SK-N-SH treated with all-trans-retinoic acid at 6 μM for 48 hours (cell line): Measurements from ENCODE around the gene HMX1.

Source experiments
- ATAC-seq: fragments of 200-7000 bp; cut with Tn5 transposase; 3 replicates; pipeline ENCODE4 v1.9.1; 2020; ENCODE audit warnings: mild to moderate bottlenecking, moderate library complexity
- ARNTL ChIP-seq: fragments of 450-650 bp; formaldehyde crosslinking; IDR thresholded peaks from 2 replicates; pipeline ENCODE4 v1.5.0; 2020; ENCODE audit warnings: low read depth, mild to moderate bottlenecking, moderate library complexity, borderline replicate concordance
- BACH2 ChIP-seq: fragments of 250-450 bp; sonication (Bioruptor Pico); IDR thresholded peaks from 2 replicates; pipeline ENCODE4 v1.9.0; 2021; ENCODE audit warnings: mild to moderate bottlenecking, borderline replicate concordance
- CREB5 ChIP-seq: fragments of 250-450 bp; sonication (Bioruptor Pico); IDR thresholded peaks from 2 replicates; pipeline ENCODE4 v1.5.1; 2020; ENCODE audit warnings: low read depth, mild to moderate bottlenecking, moderate library complexity
- CSDC2 ChIP-seq: fragments of 250-450 bp; sonication (Bioruptor Pico); IDR thresholded peaks from 2 replicates; pipeline ENCODE4 v1.5.0; 2020; ENCODE audit warnings: mild to moderate bottlenecking, moderate library complexity
- CSRNP3 ChIP-seq: fragments of 250-450 bp; sonication (Bioruptor Pico); IDR thresholded peaks from 2 replicates; pipeline ENCODE4 v1.5.1; 2021; ENCODE audit warnings: mild to moderate bottlenecking, moderate library complexity
- ESRRG ChIP-seq: fragments of 250-450 bp; sonication (Bioruptor Pico); IDR thresholded peaks from 2 replicates; pipeline ENCODE4 v1.6.1; 2021; ENCODE audit warnings: mild to moderate bottlenecking
- GLIS3 ChIP-seq: fragments of 250-450 bp; sonication (Bioruptor Pico); IDR thresholded peaks from 2 replicates; pipeline ENCODE4 v1.5.0; 2020; ENCODE audit warnings: mild to moderate bottlenecking, moderate library complexity
- OSR1 ChIP-seq: fragments of 250-450 bp; sonication (Bioruptor Pico); IDR thresholded peaks from 2 replicates; pipeline ENCODE4 v1.8.0; 2022; ENCODE audit warnings: moderate library complexity, mild to moderate bottlenecking, inconsistent platforms
- POU6F1 ChIP-seq: fragments of 250-450 bp; sonication (Bioruptor Pico); IDR thresholded peaks from 2 replicates; pipeline ENCODE4 v1.8.0; 2021; ENCODE audit warnings: low read depth, mild to moderate bottlenecking, moderate library complexity, borderline replicate concordance
- PPARA ChIP-seq: fragments of 250-450 bp; sonication (Bioruptor Pico); IDR thresholded peaks from 2 replicates; pipeline ENCODE4 v1.5.0; 2020; ENCODE audit warnings: mild to moderate bottlenecking, borderline replicate concordance
- RARB ChIP-seq: fragments of 250-450 bp; sonication (Bioruptor Pico); IDR thresholded peaks from 2 replicates; pipeline ENCODE4 v1.8.0; 2021; ENCODE audit warnings: mild to moderate bottlenecking, moderate library complexity
- SNAI2 ChIP-seq: fragments of 250-450 bp; sonication (Bioruptor Pico); IDR thresholded peaks from 2 replicates; pipeline ENCODE4 v1.5.0; 2020; ENCODE audit warnings: mild to moderate bottlenecking, moderate library complexity
- TCF4 ChIP-seq: fragments of 250-450 bp; sonication (Bioruptor Pico); IDR thresholded peaks from 2 replicates; pipeline ENCODE4 v1.8.0; 2021; ENCODE audit warnings: mild to moderate bottlenecking, moderate library complexity, borderline replicate concordance
- TOX ChIP-seq: fragments of 250-450 bp; sonication (Bioruptor Pico); IDR thresholded peaks from 2 replicates; pipeline ENCODE4 v1.8.0; 2021; ENCODE audit warnings: mild to moderate bottlenecking, moderate library complexity, borderline replicate concordance
- ZC3H10 ChIP-seq: fragments of 250-450 bp; sonication (Bioruptor Pico); IDR thresholded peaks from 2 replicates; pipeline ENCODE4 v1.5.1; 2021; ENCODE audit warnings: mild to moderate bottlenecking, moderate library complexity
- ZFP3 ChIP-seq: fragments of 250-450 bp; sonication (Bioruptor Pico); IDR thresholded peaks from 2 replicates; pipeline ENCODE4 v1.5.0; 2020; ENCODE audit warnings: mild to moderate bottlenecking, moderate library complexity
- ZFP30 ChIP-seq: fragments of 450-650 bp; formaldehyde crosslinking; IDR thresholded peaks from 2 replicates; pipeline ENCODE4 v1.5.0; 2022; ENCODE audit warnings: mild to moderate bottlenecking, moderate library complexity
- ZNF565 ChIP-seq: fragments of 450-650 bp; formaldehyde crosslinking; conservative IDR thresholded peaks from 2 replicates; pipeline ENCODE4 v1.5.0; 2020; ENCODE audit warnings: low read depth, mild to moderate bottlenecking, moderate library complexity
- ZNF8 ChIP-seq: fragments of 450-650 bp; formaldehyde crosslinking; IDR thresholded peaks from 2 replicates; pipeline ENCODE4 v1.5.0; 2020; ENCODE audit warnings: mild to moderate bottlenecking, moderate library complexity
- TF ChIP-seq, protein P1 (sequence below): fragments of 250-450 bp; sonication (Bioruptor Pico); IDR thresholded peaks from 2 replicates; pipeline ENCODE4 v1.8.0; 2020; ENCODE audit warnings: mild to moderate bottlenecking, moderate library complexity, borderline replicate concordance
- TF ChIP-seq, protein P2 (sequence below): fragments of 250-450 bp; sonication (Bioruptor Pico); IDR thresholded peaks from 2 replicates; pipeline ENCODE4 v1.5.0; 2020; ENCODE audit warnings: mild to moderate bottlenecking, moderate library complexity

Gene HMX1

DNA sequence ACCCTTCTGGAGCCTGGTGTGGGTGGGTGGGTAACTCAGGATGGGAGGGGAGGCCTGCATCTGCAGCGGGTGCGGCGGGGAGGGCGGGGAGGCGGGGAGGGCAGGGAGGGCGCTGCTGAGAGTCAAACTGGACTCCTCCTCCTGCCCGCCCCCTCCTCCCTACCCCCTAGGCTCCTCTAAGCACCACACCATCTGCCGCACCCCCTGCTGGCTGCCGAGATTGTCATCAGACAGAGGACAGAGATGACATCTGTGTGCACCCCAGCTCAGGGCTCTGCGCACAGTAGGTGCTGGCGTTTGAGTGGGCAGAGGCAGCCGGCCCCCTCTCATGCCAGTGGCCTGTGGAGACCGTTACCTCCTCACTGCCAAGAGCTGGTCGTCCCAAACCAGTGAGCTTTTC lies 10.6 kb upstream of the HMX1 start:
- TF ChIP-seq OSR1 (CRISPR knock-in tag) (no peak), PPARA (no peak), ZFP30 (no peak), POU6F1 (CRISPR knock-in tag) (no peak), ESRRG (CRISPR knock-in tag) (no peak), CREB5 (CRISPR knock-in tag) (no peak), BACH2 (no peak), TCF4 (no peak)
- ATAC-seq = no peak

DNA sequence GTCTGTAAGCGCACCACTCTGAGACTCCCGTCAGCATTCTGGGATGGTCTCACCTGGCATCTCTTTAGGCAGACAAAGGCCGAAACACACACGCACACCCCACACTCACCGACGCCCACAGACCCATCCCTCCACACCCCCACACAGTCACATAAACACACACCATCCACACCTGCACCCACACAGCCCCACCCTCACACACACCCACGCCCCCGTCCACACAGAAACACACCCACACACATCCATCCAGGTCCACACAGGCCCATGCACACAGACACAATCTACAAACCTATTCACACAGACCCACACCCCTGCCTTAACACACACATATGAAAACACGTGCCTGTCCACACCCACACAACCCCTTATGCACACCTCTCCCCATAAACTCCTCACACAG lies 9.2 kb upstream of the HMX1 start:
- ATAC-seq = no peak
- TF ChIP-seq POU6F1 (CRISPR knock-in tag) = no peak
- TF ChIP-seq ZNF8 (CRISPR knock-in tag) = no peak
- no peak for TF ChIP-seq SNAI2 (CRISPR knock-in tag)
- TF ChIP-seq ESRRG (CRISPR knock-in tag) = no peak
- TF ChIP-seq BACH2 = no peak
- TF ChIP-seq ZFP30 = no peak
- TF ChIP-seq, protein P1, sequence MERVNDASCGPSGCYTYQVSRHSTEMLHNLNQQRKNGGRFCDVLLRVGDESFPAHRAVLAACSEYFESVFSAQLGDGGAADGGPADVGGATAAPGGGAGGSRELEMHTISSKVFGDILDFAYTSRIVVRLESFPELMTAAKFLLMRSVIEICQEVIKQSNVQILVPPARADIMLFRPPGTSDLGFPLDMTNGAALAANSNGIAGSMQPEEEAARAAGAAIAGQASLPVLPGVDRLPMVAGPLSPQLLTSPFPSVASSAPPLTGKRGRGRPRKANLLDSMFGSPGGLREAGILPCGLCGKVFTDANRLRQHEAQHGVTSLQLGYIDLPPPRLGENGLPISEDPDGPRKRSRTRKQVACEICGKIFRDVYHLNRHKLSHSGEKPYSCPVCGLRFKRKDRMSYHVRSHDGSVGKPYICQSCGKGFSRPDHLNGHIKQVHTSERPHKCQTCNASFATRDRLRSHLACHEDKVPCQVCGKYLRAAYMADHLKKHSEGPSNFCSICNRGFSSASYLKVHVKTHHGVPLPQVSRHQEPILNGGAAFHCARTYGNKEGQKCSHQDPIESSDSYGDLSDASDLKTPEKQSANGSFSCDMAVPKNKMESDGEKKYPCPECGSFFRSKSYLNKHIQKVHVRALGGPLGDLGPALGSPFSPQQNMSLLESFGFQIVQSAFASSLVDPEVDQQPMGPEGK = no peak
- TF ChIP-seq CREB5 (CRISPR knock-in tag) = no peak
- TF ChIP-seq RARB (CRISPR knock-in tag) = no peak
- TF ChIP-seq ZC3H10 (CRISPR knock-in tag) = no peak
- TF ChIP-seq ZFP3 = no peak
- TF ChIP-seq CSDC2 (CRISPR knock-in tag) = no peak
- no peak for TF ChIP-seq GLIS3
- no peak for TF ChIP-seq ARNTL (CRISPR knock-in tag)
- no peak for TF ChIP-seq TCF4
- no peak for TF ChIP-seq CSRNP3
- no peak for TF ChIP-seq TOX (CRISPR knock-in tag)
- TF ChIP-seq PPARA = no peak
- TF ChIP-seq ZNF565 (CRISPR knock-in tag) = no peak
- TF ChIP-seq, protein P2, sequence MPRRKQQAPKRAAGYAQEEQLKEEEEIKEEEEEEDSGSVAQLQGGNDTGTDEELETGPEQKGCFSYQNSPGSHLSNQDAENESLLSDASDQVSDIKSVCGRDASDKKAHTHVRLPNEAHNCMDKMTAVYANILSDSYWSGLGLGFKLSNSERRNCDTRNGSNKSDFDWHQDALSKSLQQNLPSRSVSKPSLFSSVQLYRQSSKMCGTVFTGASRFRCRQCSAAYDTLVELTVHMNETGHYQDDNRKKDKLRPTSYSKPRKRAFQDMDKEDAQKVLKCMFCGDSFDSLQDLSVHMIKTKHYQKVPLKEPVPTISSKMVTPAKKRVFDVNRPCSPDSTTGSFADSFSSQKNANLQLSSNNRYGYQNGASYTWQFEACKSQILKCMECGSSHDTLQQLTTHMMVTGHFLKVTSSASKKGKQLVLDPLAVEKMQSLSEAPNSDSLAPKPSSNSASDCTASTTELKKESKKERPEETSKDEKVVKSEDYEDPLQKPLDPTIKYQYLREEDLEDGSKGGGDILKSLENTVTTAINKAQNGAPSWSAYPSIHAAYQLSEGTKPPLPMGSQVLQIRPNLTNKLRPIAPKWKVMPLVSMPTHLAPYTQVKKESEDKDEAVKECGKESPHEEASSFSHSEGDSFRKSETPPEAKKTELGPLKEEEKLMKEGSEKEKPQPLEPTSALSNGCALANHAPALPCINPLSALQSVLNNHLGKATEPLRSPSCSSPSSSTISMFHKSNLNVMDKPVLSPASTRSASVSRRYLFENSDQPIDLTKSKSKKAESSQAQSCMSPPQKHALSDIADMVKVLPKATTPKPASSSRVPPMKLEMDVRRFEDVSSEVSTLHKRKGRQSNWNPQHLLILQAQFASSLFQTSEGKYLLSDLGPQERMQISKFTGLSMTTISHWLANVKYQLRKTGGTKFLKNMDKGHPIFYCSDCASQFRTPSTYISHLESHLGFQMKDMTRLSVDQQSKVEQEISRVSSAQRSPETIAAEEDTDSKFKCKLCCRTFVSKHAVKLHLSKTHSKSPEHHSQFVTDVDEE (CRISPR knock-in tag) = no peak
